Superior temporal gyrus (tissue), 1 donor: Measurements from ENCODE around the gene MRPL42.
"Not testable (repeated sequence)": the region's sequence is repeated elsewhere in the genome, so short reads cannot be mapped to it uniquely, and the experiment has no call there.

Source experiments
- DNase-seq: peaks from one replicate; pipeline ENCODE4 v3.0.0-alpha.2; 2016; ENCODE audit errors: extremely low spot score

Gene MRPL42

DNA sequence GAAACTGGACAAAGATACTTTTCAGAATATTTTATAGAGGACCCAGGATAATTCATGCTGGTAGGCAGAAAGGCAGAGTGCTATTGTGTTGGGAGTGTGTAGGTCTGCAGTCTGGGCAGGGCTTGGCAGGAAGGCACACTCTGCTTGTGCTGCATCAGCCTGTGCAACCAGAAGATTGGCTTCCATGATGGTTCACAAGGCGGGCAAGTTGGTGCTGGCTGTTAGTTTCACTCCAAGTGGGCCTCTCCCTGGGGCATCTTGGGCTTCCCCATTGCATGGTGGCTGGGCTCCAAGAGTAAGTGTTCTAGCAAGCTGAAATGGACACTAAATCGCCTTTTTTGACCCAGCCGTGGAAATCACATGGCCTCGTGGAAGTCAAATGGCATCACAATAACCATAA is 23.7 kb upstream of the MRPL42 start:
- DNase-seq, result no peak

DNA sequence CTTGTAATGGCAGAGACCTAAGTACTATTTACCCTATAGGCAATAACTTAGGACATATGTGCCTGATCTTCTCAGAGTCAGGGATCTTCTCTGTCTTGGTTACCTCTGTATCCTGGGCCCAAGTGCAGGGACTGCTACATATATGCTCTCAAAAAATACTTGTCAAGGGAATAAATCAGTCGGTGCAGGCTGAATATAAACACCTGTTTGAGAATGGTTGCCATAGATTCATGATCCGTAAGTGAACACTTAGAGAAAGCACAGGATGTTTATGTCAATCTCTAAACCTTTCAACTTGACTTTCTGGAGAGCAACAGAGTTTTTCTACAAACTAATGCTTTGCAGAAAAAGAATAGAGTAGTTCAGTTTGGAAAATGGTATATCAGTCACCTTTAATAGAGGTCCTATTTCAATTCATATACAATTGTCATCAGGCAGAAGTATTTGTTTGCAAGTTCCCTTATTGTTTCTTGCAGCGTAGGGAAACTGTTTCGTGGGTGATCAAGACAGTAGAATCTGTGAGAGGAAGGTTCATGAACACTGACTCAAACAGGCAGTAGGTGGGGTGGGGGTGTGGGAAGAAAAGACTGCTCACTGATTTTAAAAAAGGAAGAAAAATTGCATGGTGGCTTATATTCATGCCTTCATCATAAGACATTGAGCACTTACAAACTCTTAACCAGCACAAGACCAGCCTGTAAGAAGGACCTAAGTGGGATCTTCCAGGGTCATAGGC is 19.6 kb upstream of the MRPL42 start:
- DNase-seq, result no peak

DNA sequence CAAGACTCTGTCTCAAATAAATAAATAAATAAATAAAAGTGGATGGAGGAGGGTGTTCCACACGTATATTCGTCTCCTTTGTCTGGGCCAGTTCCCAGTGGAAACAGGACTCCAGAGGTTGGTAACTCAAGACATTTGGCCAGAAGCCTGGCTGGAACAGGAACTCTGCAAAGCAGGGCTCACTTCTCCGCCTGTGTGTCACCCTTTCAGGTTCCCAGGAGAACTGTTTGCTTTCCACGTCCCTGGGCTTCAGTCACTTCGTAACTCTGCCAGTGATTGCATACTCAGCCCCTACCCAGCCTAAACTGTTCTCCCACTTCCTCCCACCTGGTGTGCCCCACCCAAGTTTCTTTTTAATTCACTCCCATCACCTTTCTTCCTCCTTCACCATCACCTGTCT is 18.5 kb upstream of the MRPL42 start:
- no peak for DNase-seq

DNA sequence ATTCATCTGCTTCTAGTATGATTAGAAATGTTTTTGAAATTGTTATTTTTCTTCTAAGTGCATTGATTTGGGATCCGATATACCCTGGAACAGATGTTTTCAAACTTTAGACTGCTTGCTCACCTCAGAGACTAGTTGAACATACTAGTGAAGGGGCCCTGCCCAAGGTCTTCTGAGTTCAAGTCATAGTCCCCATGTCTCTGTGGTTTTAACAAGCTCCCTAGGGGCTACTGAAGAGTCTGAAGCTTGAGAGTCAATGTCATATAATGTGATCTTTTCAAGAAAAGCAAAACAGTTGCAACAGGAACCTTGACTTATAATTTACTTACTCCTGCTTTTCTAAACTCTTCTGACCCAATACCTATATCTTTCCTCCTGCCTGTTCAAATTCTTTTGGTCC is 18.0 kb upstream of the MRPL42 start:
- DNase-seq, result no peak

DNA sequence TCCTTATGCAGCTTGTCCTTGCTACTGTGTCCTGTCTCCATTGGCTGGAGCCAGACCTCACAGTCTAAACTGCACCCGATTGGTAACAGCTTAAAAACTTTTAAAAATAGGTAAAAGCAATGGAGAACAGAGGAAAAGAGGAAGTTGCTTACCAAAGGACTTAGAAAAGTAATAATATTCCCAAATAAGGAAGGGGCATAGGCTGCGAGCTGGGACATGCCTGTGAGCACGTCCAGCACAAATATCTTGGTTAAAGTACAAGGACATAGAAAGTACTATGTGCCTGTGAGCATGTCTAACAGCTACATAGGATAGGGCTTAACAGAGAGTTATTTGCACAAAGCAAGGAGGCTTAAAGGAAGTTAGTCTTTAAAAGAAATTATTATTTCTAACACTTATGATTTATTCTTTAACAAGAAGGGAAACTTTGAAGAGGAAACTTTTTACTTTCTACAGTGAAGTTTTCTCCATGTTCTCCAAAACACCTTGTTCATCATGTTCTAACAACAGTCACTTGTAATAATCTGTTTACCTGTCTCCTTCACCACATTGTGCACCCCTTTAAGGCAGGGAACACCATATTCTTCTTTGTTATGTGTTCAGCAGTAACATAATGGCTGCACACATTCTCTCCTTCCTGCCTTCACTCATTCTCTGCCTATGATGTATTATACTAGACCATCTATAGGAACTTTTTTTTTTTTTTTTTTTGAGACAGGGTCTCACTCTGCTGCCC is 15.7 kb upstream of the MRPL42 start:
- DNase-seq, result no peak

DNA sequence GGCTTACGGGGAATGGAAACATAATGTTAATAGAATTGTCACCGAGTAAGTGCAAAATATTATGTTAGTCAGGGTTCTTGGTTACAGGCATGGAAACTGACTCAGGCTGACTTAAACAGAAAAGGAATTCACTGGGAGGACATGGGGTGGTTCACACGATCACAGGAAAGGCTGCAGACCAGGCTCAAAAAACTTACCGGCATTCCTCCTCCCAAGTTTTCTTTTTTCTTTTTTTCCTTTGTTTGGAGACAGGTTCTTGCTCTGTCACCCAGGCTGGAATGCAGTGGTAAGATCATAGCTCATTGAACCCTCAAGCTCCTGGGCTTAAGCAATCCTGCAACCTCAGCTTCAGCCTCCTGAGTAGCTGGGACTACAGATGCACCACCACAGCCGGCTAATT is 13.7 kb upstream of the MRPL42 start:
- DNase-seq, result no peak

DNA sequence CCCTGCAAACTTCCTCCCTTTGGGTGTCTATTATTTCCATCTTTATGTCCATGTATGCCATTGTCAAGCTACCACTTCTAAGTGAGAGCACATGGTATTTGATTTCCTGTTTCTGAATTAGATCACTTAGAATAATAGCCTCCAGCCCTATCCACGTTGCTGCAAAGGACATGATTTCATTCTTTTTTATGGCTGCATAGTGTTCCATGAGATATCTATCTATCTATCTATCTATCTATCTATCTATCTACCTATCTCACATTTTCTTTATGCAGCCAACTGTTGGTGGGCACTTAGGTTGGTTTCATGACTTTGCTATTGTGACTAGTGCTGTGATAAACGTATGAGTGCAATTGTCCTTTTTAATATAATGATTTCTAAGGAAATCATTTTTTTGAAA is 11.2 kb upstream of the MRPL42 start:
- no peak for DNase-seq

DNA sequence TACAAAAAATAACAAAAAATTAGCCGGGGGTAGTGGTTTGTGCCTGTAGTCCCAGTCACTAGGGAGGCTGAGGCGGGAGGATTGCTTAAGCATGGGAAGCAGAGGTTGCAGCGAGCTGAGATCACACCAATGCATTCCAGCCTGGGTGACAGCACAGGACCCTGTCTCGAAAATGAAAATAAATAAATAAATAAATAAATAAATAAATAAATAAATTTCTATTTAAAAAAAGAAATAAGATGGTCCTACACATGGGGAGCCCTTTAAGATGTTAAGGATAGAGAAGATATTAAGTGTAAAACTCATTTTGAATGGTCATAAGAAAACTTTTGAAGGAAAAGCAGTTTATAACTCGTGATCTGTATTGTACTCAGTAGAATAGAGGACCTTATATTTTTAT is 8.2 kb upstream of the MRPL42 start:
- DNase-seq, result no peak

DNA sequence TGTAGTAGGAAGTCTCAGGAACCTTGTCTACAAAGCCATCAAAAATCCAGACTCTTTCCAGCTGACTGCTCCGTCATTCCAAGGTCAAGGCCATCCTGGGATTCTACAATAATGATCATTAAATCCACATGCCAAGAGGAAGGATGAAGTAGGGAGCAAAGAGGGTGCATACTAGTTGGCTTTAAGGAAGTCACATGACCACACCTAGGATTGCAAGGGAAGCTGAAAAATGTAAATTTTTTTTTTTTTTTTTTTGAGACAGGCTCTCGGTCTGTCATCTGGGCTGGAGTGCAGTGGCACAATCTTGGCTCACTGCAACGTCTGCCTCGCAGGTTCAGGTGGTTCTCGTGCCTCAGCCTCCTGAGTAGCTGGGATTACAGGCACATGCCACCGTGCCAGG is 7.3 kb upstream of the MRPL42 start:
- DNase-seq, result no peak

DNA sequence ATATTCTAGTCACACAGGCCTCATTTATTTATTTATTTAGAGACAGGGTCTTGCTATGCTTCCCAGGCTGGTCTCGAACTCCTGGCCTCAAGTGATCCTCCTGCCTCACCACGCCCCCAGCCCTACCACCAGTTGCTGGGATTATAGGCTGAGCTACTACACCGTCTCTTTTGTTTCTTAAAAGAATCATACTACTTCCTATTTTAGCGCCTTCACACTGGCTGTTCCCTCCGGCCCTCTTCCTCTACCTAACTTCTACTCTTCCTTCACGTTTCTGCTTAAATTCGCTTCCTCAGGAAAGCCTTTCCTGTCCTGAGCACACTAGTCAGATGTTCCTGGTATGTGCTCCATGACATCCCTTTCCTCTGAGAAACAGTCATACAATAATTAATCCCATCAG is 6.4 kb upstream of the MRPL42 start:
- DNase-seq, result no peak

DNA sequence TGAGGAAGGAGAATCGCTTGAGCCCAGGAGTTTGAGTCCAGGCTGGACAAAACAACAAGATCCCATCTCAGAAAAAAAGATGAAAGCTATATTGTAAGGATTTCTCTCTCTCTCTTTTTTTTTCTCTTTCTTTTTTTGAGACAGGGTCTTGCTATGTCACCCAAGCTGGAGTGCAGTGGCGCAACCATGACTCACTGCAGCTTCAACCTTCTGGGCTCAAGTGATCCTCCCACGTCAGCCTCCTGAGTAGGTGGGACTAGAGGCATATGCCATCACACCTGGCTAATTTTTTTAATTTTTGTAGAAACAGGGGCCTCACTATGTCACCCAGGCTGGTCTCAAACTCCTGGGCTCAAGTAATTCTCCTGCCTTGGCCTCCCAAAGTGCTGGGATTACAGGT is 5.8 kb upstream of the MRPL42 start:
- DNase-seq, result no peak

DNA sequence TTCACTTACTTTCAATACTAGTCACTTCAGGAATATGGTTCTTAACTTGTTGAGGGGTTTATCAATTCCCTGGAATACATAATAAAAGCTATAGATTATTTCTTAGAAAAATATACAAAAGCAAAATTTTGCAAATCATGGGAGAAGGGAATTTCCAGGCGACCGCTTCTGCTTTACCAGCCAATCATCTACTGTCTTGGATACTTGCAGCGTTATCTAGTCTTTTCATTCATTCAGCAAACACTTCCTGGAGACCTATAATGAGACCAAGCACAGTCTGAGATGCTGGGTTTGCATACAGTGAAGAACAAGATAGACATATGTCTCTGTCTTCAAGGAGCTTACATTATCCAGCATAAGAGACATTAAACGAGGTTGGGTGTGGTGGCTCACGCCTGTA is 1.5 kb upstream of the MRPL42 start:
- no peak for DNase-seq

DNA sequence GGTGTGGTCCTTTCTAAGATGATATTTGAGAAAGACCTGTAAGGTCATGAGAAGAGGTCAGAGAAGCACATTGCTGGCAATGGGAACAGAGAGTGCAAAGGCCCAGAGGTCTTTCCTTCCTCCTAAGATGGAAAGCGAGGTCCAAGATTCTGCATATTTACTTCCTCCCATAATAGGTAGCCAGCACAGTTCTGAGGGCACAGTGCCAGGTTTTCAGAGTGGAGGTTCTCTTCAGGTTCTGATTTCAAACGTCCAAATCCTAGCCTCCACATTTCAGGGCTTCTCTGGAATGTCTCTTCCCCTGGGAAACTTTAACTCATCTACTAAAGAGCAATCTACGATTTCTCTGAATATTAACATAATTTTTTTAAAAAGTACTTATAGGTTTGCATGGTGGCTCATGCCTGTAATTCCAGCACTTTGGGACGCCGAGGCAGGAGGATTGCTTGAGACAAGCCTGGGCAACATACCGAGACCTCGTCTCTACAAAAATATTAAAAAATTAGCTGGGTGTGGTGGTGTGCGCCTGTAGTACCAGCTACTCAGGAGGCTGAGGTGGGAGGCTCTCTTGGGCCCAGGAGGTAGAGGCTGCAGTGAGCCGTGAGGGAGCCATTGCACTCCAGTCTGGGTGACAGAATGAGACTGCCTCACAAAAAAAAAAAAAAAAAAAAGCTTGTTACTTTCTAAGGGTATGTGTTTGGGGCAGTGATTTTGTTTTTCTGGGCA is 526 bp upstream of the MRPL42 start:
- DNase-seq, result no peak

DNA sequence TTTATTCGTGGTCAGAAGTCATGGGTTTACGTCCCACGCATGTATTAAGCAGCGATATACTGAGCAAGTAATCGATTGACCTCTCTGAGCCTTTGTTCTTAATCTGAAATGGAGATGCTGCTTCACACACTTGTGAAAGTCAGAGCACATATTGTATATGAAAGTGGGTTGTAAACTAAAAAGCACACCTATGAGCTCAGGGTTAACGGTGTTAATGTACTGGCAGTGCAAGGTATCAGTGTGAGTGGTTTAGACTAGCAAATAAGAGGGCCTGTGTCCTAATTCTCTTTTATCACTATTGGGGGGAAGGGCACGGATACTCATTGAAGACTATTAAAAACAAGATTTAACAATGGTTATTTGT is 676 bp downstream of the MRPL42 start:
- no peak for DNase-seq

DNA sequence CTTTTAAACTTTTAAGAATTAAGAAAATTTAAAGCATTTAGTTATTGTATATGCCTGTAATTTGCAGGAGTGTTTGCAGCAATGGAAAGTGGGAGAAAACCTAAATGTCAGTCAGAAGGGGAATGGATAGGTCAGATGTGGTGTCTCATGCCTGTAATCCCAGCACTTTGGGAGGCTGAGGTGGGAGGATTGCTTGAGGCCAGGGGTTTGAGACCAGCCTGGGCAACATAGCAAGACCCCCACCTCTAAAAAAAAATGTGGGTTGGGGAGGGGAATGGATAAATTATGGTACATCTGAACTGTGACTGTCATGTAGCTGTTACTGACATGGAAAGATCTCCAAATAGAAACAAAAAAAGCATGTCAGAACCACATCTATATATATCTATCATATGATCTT is 2.1 kb downstream of the MRPL42 start:
- DNase-seq, result no peak

DNA sequence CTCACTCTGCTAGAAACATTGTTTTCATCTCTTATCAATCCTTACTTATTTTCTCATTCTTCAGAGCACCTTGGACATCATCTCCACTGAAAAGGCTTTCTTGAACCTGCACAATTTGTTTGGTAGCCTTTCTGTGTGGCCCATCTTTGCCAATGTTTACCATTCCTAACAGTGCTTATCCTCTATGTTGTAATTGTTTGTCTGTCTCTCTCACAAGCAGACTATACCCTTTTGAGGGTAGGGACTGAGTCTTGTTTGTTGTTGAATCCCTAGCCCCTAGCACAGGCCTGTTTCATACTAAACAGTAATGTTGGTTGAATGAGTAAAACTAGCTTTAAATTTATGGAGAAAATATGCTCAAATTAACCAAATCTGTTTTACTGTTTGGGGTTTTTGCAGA is 9.2 kb downstream of the MRPL42 start:
- DNase-seq, result no peak

DNA sequence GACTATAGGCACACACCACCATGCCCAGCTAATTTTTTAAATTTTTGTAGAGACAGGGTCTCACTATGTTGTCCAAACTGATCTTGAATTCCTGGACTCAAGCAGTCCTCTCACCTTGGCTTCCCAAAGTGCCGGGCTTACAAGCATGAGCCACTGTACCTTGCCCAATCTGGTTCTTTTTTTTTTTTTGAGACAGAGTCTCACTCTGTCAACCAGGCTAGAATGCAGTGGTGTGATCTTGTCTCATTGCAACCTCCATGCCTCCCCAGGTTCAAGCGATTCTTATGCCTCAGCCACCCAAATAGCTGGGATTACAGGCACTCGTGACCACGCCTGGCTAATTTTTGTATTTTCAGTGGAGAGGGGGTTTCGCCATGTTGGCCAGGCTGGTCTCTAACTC is 15.4 kb downstream of the MRPL42 start:
- no peak for DNase-seq

DNA sequence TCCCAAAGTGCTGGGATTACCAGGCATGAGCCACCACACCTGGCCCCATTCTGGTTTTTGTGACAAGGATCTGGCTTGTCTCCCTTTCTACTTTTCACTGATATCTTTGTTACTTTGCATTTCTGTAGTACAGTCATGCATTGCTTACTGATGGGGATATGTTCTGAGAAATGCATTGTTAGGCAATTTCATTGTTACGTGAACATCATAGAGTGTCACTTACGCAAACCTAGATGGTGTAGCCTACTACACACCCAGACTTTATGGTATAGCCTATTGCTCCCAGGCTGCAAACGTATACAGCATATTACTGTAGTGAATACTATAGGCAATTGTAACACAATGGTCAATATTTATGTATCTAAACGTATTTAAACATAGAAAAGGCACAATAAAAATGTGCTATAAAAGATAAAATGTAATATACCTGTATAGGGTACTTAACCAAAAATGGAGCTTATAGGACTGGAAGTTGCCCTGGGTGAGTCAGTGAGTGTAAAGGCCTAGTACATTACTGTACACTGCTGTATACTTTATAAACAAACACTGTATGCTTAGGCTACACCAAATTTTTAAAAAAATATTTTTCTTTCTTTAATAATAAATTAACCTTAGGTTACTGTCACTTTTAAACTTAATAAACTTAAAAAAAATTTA is 16.0 kb downstream of the MRPL42 start:
- DNase-seq, result no peak

DNA sequence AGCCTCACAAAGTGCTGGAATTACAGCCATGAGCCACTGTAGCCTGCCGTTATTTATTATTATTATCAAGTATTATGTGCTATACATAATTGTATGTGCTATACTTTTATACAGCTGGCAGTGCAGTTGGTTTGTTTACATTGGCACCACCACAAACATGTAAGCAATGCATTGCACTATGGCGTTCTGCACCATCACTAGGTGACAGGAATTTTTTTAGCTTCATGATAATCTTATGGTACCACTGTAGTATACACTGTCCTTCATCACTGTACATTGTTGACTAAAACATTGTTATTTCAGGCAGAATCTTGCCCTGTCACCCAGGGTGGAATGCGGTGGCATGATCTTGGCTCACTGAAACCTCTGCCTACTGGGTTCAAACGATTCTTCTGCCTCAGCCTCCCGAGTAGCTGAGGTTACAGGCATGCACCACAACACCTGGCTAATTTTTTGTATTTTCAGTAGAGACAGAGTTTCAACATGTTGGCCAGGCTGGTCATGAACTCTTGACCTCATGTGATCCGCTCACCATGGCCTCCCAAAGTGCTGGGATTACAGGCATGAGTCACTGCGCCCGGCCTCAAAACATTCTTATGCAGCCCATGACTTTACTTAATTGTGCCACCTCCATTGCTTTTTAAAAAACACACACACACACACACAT is 17.1 kb downstream of the MRPL42 start:
- DNase-seq, result no peak

DNA sequence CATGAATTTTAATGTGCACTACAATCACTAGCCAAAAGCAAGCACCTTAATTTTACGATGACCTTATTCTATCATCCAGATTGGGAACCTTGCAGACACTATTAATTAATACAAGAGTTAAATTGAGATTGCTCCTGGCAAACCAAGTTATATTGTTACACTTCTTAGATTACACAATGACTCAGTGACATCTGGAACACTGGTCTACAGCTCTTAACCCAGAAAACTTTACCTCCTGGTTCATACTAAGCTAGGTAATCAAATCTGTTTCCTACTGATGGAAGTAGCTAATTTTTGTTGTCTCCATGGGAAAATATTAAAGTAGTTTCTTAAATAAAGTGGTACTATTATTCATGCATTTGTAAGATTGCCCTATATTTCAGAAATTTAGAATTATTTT is 25.5 kb downstream of the MRPL42 start:
- DNase-seq, result not testable (repeated sequence)

DNA sequence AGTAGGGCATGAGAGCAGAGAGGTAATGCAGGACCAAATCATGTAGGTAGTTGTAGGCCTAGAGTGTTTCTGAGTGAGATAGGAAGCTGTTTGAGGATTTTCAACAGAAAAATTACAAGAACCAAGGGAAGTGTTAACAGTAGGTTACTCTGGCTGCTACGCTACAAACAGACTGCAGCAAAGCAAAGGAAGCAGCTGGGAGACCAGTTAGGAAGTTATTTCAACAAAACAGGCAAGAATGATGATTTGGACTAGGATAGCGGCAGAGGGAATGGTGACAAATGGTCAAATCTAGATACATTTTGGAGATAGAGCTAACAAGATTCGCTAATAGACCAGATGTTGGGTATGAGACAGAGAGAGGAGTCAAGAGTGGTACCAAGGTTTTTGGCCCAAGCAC is 26.8 kb downstream of the MRPL42 start:
- DNase-seq, result no peak

DNA sequence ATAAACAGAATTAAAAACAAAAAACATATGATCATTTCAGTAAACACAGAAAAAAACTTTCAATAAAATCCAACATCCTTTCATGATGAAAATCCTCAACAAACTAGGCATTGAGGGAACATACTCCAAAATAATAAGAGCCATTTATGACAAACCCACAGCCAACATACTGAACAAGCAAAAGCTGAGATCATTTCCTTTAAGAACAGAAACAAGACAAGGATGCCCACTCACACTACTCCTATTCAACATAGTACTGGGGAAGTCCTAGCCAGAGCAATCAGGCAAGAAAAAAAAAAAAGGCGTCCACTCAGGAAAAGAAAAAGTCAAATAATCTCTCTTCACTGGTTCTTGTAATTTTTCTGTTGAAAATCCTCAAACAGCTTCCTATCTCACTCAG is 30.1 kb downstream of the MRPL42 start:
- DNase-seq, result no peak
